Loucy (cell line): Measurements from ENCODE around the gene LRRC59.
"Not testable (repeated sequence)": the region's sequence is repeated elsewhere in the genome, so short reads cannot be mapped to it uniquely, and the experiment has no call there.

Source experiments
- H2AFZ ChIP-seq: fragments of 200-600 bp; sonication (generic); 2 replicates; pipeline ENCODE4 v1.6.0; 2016; ENCODE audit warnings: antibody characterized with exemption, mild to moderate bottlenecking, low read length, moderate library complexity
- H3F3A ChIP-seq: fragments of 200-600 bp; 2 replicates; pipeline ENCODE4 v1.6.0; 2016; ENCODE audit warnings: antibody characterized with exemption, low read depth, mild to moderate bottlenecking
- H3K27me3 ChIP-seq: fragments of 200-600 bp; sonication (generic); 2 replicates; pipeline ENCODE4 v1.6.1; 2014; ENCODE audit warnings: low read length, mild to moderate bottlenecking; ENCODE audit not compliant: insufficient read depth, poor library complexity, severe bottlenecking
- H3K36me3 ChIP-seq: fragments of 200-600 bp; sonication (generic); 2 replicates; pipeline ENCODE4 v1.6.1; 2016; ENCODE audit warnings: low read length; ENCODE audit not compliant: insufficient read depth
- H3K4me1 ChIP-seq: fragments of 200-600 bp; sonication (generic); 2 replicates; pipeline ENCODE4 v1.5.1; 2014; ENCODE audit warnings: low read length, mild to moderate bottlenecking; ENCODE audit not compliant: insufficient read depth, poor library complexity, severe bottlenecking
- H3K4me2 ChIP-seq: fragments of 200-600 bp; sonication (generic); 2 replicates; pipeline ENCODE4 v1.6.0; 2014; ENCODE audit warnings: antibody characterized with exemption, low read length, low read depth, mild to moderate bottlenecking; ENCODE audit not compliant: poor library complexity, severe bottlenecking
- H3K4me3 ChIP-seq: fragments of 200-600 bp; sonication (generic); 2 replicates; pipeline ENCODE4 v1.5.1; 2014; ENCODE audit warnings: low read length, mild to moderate bottlenecking, mixed read lengths; ENCODE audit not compliant: poor library complexity, severe bottlenecking
- H3K79me2 ChIP-seq: fragments of 200-600 bp; sonication (generic); 2 replicates; pipeline ENCODE4 v1.6.1; 2014; ENCODE audit warnings: low read length; ENCODE audit not compliant: insufficient read depth
- H3K9ac ChIP-seq: fragments of 200-600 bp; sonication (generic); 2 replicates; pipeline ENCODE4 v1.6.0; 2014; ENCODE audit warnings: mild to moderate bottlenecking, low read depth, low read length, moderate library complexity; ENCODE audit not compliant: poor library complexity, severe bottlenecking
- H3K9me2 ChIP-seq: fragments of 200-600 bp; sonication (generic); replicated peaks from 2 replicates; pipeline ENCODE4 v1.6.1; 2016; ENCODE audit warnings: low read depth, low read length, mixed read lengths
- H3K9me3 ChIP-seq: fragments of 200-600 bp; sonication (generic); 2 replicates; pipeline ENCODE4 v1.6.1; 2014; ENCODE audit warnings: mild to moderate bottlenecking, antibody characterized with exemption, low read length, low read depth; ENCODE audit not compliant: insufficient read depth
- H4K20me1 ChIP-seq: fragments of 200-600 bp; sonication (generic); 2 replicates; pipeline ENCODE4 v1.6.0; 2014; ENCODE audit warnings: antibody characterized with exemption, low read length, mild to moderate bottlenecking; ENCODE audit not compliant: insufficient read depth, poor library complexity, severe bottlenecking
- EZH2phosphoT487 ChIP-seq: fragments of 200-600 bp; IDR thresholded peaks from 2 replicates; pipeline ENCODE4 v1.6.1; 2018; ENCODE audit warnings: antibody characterized with exemption, mild to moderate bottlenecking, moderate library complexity, borderline replicate concordance
- TF ChIP-seq, protein P1 (sequence below): fragments of 200-600 bp; sonication (generic); conservative IDR thresholded peaks from 2 replicates; pipeline ENCODE4 v1.5.1; 2014; ENCODE audit warnings: mild to moderate bottlenecking, antibody characterized with exemption, low read length

LRRC59 gene

DNA sequence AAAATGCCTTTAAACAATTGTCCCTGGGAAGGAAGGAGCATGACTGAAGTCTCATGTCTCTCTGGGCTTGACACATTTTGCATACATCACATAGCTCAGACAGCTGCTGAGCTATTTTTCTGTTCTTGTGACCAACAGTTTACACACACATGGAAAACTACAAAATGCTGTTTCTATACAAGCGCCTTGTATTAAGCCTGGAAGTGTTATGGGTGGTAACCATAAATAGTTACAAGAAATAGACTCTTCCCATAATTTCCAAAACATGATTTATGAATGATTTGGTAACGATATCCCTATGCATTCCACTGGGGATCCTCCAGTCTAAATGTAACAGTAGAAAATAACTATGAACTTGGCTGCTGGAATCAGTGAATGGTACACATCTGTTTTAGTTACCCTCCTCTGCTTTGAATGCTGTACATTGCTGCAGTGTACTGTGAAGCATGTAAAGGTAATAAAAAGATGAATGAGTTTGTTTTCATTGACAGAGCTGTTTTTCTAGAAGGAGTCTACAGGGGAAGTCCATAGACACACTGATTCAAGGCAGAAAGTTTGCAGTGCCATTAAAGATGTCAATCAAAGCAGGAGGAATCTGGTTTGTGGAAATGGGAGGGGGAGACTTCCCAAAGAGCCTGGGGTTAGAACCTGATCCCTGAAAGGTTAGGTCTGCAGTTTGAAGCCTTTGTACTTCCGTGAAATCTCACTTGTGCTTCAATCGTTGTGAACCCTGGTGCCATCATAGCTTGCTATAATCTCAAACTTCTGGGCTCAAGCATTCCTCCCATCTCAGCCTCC is 33.7 kb upstream of the LRRC59 start:
- H3F3A ChIP-seq = peaks cover 4% of the 10 kb centered on the region; the same call in 1 of the 2 replicates
- H3K9ac ChIP-seq = no peak overlapping the region
- no peaks in the 10 kb centered on the region for H4K20me1 ChIP-seq
- H3K36me3 ChIP-seq = no peaks in the 10 kb centered on the region
- no peak overlapping the region for H3K4me3 ChIP-seq
- no peaks in the 10 kb centered on the region for H3K9me3 ChIP-seq
- no peak overlapping the region for H3K4me2 ChIP-seq
- H3K9me2 ChIP-seq = no peaks in the 10 kb centered on the region
- no peak overlapping the region for H2AFZ ChIP-seq
- H3K79me2 ChIP-seq = peaks cover 29% of the 10 kb centered on the region; the same call in 1 of the 2 replicates
- no peaks in the 10 kb centered on the region for H3K27me3 ChIP-seq
- no peak for TF ChIP-seq EZH2phosphoT487
- TF ChIP-seq, protein P1, sequence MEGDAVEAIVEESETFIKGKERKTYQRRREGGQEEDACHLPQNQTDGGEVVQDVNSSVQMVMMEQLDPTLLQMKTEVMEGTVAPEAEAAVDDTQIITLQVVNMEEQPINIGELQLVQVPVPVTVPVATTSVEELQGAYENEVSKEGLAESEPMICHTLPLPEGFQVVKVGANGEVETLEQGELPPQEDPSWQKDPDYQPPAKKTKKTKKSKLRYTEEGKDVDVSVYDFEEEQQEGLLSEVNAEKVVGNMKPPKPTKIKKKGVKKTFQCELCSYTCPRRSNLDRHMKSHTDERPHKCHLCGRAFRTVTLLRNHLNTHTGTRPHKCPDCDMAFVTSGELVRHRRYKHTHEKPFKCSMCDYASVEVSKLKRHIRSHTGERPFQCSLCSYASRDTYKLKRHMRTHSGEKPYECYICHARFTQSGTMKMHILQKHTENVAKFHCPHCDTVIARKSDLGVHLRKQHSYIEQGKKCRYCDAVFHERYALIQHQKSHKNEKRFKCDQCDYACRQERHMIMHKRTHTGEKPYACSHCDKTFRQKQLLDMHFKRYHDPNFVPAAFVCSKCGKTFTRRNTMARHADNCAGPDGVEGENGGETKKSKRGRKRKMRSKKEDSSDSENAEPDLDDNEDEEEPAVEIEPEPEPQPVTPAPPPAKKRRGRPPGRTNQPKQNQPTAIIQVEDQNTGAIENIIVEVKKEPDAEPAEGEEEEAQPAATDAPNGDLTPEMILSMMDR = no peak
- peaks cover 14% of the 10 kb centered on the region for H3K4me1 ChIP-seq

DNA sequence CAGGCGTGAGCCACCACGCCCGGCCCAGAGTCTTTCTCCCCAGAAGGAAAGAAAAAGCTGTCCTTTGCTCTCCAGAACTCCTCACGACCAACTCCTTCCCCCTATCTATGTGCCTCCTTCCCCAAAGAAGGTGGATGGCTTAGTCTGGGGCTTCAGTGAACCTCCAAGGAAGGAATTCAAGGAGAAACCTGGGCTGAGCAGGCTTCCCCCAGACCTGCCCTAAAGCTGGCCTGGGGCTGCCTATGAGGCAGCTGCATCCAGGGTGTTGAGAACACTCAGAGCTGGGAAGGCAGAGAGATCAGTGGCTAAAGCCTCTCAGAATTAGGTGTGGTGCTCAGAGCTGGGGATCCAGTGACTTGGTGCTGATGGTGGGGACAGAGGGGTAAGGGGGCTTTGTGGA is 32.5 kb upstream of the LRRC59 start:
- Histone ChIP-seq H3K9me3 (no peaks in the 10 kb centered on the region), H3K36me3 (no peaks in the 10 kb centered on the region), H4K20me1 (no peaks in the 10 kb centered on the region), H2AFZ (no peak overlapping the region), H3K9me2 (no peaks in the 10 kb centered on the region), H3K4me1 (peaks cover 23% of the 10 kb centered on the region), H3K79me2 (peaks cover 40% of the 10 kb centered on the region), H3F3A (peaks cover 4% of the 10 kb centered on the region; the same call in 1 of the 2 replicates), H3K9ac (peak overlapping the region; percentile 35), H3K4me2 (peak overlapping the region; percentile 16), H3K27me3 (no peaks in the 10 kb centered on the region), H3K4me3 (no peak overlapping the region)
- TF ChIP-seq EZH2phosphoT487 = no peak

DNA sequence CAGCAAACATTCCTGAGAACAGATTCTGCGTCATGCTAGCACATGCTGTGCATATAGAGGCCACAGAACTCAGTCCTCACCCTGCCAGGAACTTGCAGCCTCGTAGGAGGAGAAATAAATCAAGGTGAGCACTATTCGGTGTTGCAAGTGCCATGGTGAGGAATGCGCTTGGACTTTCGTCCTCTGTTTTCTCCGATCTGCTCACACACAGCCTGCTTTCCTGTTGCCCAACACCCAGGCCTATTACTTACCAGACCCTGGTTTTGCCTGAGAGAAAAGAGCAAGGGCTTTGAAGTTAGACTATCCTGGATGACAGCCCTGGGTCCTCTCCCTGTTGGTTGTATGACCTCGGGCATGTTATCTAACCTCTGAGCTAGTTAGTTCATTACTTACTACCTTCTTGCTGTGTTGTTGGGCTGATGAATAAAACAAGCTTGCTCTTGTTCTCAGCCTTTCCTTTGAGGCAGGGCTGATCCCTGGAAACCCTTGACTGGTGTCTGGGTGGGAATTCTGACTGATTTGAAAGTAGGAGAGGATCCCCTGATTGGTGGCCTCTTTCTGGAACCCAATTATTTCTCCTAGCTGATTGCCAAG is 31.6 kb upstream of the LRRC59 start:
- no peak overlapping the region for H3K4me3 ChIP-seq
- TF ChIP-seq, protein P1 = no peak
- TF ChIP-seq EZH2phosphoT487 = no peak

DNA sequence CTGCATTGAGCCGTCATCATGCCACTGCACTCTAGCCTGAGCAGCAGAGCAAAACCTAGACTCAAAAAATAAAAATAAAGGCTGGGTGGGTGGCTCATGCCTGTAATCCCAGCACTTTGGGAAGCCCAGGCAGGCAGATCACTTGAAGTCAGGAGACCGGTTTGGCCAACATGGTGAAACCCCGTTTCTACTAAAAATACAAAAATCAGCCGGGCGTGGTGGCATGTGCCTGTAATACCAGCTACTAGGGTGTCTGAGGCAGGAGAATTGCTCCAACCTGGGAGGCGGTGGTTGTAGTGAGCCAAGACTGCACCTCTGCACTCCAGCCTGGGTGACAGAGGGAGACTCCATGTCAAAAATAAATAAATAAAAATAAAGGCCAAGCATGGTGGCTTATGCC is 30.8 kb upstream of the LRRC59 start:
- H4K20me1 ChIP-seq, H2AFZ ChIP-seq, H3K27me3 ChIP-seq, H3K9me2 ChIP-seq, H3K36me3 ChIP-seq, H3F3A ChIP-seq, H3K9me3 ChIP-seq: not testable (repeated sequence)
- peaks cover 38% of the 10 kb centered on the region for H3K4me1 ChIP-seq
- H3K4me3 ChIP-seq = peak overlapping the region; percentile 82
- H3K79me2 ChIP-seq = peaks cover 44% of the 10 kb centered on the region
- peak overlapping the region; percentile 94 for H3K4me2 ChIP-seq
- peak overlapping the region; percentile 84 for H3K9ac ChIP-seq

More for the DNA sequence above, 31.6 kb upstream of the LRRC59 start:
- H3F3A ChIP-seq = peaks cover 4% of the 10 kb centered on the region; the same call in 1 of the 2 replicates
- no peak overlapping the region for H2AFZ ChIP-seq
- peaks cover 32% of the 10 kb centered on the region for H3K4me1 ChIP-seq
- no peaks in the 10 kb centered on the region for H3K9me2 ChIP-seq
- H3K4me2 ChIP-seq = no peak overlapping the region
- no peak overlapping the region for H3K9ac ChIP-seq
- H3K27me3 ChIP-seq = no peaks in the 10 kb centered on the region
- H4K20me1 ChIP-seq = no peaks in the 10 kb centered on the region
- peaks cover 44% of the 10 kb centered on the region for H3K79me2 ChIP-seq
- H3K36me3 ChIP-seq = no peaks in the 10 kb centered on the region
- H3K9me3 ChIP-seq = no peaks in the 10 kb centered on the region
